CD1c-positive myeloid dendritic cell (primary cell): ENCODE measurements around the gene WNT7A.

ENCODE experiments used
- DNase-seq: peaks from one replicate; pipeline ENCODE4 v3.0.0-alpha.2; 2016; ENCODE audit errors: extremely low spot score

WNT7A gene

DNA sequence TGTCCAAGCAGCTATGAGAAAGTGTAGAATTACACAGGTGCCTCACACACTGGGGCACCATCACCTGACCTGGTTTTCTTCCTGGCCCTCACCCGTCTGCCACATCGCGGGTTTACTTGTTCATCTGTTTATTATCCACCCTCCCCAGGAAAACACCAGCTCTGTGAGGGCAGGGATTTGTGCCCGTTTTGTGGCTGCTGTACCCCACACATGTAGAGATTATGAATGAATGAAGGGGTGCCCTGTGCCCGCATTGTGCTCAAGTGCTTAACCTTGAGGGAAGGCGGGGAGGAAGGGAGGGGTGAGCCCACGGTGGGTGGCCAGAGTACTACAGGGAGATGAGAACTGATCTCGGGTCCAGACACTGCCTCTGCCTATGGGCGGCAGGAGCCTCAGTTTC, 108.4 kb downstream of the WNT7A start:
- DNase-seq, result no peak

DNA sequence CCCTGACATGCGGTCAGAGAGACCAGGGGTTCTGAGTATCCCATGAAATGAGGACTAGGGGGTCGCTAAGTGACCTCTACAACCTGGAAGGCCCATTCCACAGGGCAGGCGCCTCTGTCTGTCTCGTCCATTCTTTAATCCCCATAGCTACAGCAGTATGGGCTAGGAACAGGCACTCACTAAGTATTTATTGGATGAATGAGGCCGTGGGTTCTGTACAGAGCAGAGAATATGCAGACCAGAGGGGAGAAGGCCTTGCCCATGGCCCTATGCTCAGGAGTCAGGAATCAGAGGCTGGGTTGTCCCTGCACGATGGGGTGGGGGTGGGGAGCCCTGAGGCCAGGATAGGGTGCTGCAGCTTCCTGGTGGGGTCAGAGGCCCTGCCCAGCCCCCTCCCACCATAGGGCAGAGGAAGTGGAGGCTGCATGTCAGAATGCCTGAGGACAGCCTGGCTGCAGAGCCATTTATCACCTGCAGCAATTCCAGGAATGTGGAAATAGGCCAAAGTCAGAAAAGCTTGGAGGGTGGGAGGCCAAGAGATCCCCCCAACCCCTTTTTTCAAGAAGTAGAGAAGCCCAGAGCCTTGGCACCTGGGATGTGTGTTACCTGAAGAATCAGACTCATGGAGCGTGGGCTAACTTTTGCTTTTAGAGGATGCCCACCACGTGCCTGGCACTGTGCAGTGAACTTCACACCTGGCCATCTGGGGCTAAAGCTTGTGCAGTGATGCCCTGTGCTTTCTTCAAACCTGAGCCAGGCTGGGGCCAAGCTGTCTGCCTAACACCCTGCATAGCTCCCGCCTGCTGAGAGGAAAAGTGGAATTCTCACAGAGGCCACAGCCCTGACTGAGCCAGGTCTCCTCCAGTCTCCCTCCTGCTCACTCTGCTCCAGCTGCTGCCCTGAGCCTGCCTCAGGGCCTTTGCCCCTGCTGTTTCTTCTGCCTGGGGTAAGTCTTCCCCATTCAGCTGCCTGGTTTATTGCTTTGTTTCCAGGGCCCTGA, 109.4 kb downstream of the WNT7A start:
- no peak for DNase-seq

DNA sequence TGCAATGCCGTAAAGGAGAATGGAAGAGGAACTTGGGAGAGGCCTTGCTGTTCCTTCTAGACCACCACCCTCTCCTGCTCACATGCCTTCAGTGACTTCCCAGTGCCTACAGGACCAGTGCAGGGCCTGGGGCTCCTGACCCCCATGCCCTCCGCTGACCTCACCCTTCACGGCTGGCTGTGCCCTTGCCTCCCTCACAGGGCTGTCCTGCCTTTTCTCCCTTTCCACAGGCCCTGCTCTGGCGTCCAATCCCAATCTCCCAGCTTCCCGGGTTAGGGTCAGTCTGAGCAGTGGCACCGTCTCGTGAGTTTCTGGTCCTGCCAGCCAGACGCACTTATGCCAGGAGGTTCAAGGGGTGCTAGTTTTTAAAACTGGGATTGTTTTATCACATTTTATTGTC, 110.4 kb downstream of the WNT7A start:
- DNase-seq, result no peak

DNA sequence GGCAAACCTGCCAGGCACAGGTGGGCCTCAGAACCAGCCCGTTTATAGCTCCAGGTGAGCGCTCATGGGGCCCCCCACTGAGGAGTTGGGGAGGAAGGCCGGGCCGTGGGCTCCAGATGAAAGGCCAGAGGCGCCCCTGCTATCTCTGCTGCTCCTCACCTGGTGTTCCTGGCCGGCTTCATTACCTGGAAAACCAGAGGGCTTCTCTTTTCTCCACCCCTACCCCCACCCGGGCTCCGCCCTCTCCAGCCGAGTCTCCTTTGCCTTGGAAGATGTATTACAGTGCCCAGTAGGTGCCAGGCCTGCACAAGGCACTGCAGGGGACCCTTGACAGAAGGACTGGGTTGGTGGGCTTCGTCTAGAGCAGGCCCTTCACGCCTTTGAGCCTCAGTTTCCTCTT, 111.4 kb downstream of the WNT7A start:
- DNase-seq, result no peak

DNA sequence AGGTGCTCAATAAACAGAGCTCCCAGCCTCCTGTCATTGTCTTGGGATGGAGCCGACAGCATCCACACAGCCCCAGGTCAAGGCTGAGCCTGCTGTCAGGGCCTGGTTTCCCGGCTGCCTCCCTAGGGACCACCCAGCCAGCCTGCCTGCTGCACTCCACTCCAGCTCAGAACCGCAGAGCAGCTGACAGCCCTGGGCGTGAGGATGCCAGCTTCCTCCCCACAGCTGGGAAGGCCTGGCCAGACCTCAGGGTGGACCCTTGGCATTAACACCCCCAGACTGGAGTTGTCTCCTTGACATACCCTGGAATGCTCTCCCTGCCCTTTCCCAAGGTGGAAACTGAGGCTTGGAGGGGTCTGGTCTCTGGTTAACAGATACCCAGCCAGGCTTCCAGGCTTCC, 112.0 kb downstream of the WNT7A start:
- no peak for DNase-seq

DNA sequence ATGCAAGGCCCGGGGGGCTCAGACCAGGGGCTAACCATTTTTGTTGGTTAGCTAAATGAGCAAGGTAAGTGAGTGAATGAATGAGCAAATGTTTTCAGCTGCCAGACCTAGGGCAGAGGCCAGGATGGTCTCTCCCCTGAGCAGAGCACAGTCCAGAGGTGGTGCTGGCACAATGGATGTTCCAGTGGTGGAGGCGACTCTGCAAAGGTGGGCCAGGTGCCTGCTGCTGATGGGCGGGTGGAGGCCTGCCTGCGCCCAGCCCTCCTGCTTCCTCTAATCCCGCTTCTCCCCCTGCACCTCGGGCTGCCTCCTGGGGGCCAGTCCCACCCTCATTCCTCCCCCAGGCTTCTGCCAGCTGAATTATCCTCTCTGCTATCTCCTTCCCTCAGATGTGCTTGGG, 112.8 kb downstream of the WNT7A start:
- DNase-seq, result no peak
